HL-60 (cell line): ENCODE measurements around the gene CNIH2.

ENCODE experiments used
- CTCF ChIP-seq: IDR thresholded peaks from one replicate; pipeline ENCODE4 v1.5.1; 2011; ENCODE audit warnings: low read length, control low read depth, inconsistent platforms; ENCODE audit not compliant: insufficient read depth
- REST ChIP-seq: IDR thresholded peaks from 2 replicates; pipeline ENCODE4 v1.6.1; 2012; ENCODE audit warnings: low read depth; ENCODE audit not compliant: insufficient replicate concordance

DNA sequence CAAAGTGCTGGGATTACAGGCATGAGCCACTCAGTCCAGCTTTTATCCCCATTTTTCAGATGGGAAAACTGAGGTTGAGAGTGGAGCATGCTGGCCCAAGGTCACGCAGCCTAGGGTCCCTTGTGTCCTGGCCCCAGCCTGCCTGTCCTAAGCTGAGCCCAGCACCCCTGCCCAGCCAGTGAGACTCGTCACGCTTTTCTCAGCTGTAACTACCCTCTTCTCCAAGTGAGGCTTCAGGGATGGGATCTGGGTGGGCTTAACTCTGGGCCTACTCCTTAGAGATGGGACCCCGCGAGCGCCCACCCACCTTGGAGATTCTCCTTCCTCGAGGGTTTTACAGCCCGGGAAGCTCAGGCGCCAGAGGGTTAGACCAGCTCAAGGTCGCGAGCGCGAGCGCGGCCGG, 13.3 kb downstream of the CNIH2 start:
- TF ChIP-seq CTCF, result no peak
- no peak for TF ChIP-seq REST
